ENCODE results near the gene MID2. TPM values are rescaled to one million over a fixed set of nuclear protein-coding genes. Genes with fewer than 3 reads are reported as not detected.

Gene MID2
- total and polyA plus RNA-seq, 10 donors, result 0.50 to 11.9 (median 10.4) TPM

DNA sequence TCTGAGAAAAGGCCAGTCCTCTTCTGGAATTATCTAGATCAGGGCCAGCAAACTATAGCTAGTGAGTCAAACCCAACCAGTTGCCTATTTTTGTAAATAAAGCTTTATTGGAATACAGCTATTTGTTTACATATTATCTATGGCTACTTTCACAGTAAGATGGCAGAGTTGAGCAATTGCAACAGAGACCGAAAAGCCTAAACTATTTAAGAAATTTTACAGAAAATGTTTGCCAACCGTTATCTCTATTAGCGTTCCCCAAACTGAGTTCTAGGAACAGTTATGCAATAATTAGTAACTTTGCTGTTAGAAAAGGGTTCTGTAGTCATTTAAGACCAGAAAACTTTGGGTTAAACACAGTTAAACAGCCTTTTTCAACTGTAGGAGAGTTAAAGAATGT, 146.0 kb downstream of the MID2 start:
- 72 to 95% (median 78%) methylated on average over 3 of the region's 3 CpGs for WGBS, 5 donors
- Histone ChIP-seq H3K36me3 (no peaks in the 10 kb centered on the region), H3K4me3 (no peak overlapping the region), H3K27ac (no peak overlapping the region), H3K27me3 (replicated peaks in 1 of 7) (peaks cover 0 to 8% (median 0%) of the 10 kb centered on the region in 7 donors), H3K4me1 (no peaks in the 10 kb centered on the region), H3K9me3 (no peaks in the 10 kb centered on the region)
- TF ChIP-seq POLR2A (IDR thresholded peaks at IDR 0.05) (no peak), POLR2AphosphoS5 (IDR thresholded peaks at IDR 0.05) (no peak)
- TF ChIP-seq, protein P1, sequence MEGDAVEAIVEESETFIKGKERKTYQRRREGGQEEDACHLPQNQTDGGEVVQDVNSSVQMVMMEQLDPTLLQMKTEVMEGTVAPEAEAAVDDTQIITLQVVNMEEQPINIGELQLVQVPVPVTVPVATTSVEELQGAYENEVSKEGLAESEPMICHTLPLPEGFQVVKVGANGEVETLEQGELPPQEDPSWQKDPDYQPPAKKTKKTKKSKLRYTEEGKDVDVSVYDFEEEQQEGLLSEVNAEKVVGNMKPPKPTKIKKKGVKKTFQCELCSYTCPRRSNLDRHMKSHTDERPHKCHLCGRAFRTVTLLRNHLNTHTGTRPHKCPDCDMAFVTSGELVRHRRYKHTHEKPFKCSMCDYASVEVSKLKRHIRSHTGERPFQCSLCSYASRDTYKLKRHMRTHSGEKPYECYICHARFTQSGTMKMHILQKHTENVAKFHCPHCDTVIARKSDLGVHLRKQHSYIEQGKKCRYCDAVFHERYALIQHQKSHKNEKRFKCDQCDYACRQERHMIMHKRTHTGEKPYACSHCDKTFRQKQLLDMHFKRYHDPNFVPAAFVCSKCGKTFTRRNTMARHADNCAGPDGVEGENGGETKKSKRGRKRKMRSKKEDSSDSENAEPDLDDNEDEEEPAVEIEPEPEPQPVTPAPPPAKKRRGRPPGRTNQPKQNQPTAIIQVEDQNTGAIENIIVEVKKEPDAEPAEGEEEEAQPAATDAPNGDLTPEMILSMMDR (IDR thresholded peaks at IDR 0.05 in 8 of 11, conservative IDR thresholded peaks at IDR 0.05 in 3 of 11), result no peak
- intact Hi-C loops (cut with DNase I; ENCODE audit: low total_unique reads), result no loop called here
- DNase-seq, result no peak

Small RNA genes within 50 kb of the gene (small RNA-seq; reads per million reads assigned to genes)
- 0 reads per million in 4 donors for gene RF00019

Other genes with a start within 250 kb of the MID2 start
- 10 to 100 TPM; 26.6 to 47.6 (median 36.6) TPM for gene PRPS1, start 197.4 kb upstream of the MID2 start, total RNA-seq
- gene PRPS1, start 197.4 kb upstream of the MID2 start, polyA plus RNA-seq, result 10 to 100 TPM; 15.0 to 24.9 (median 23.3) TPM
- gene TSC22D3, start 50.1 kb upstream of the MID2 start, total RNA-seq, result 100 to 1,000 TPM in 6 of 7 donors, 10 to 100 TPM in 1; 91.7 to 579 (median 316) TPM
- 100 to 1,000 TPM; 125 to 372 (median 195) TPM for gene TSC22D3, start 50.1 kb upstream of the MID2 start, polyA plus RNA-seq
- gene NCBP2L, start 48.1 kb upstream of the MID2 start, total RNA-seq, result not detected
- gene NCBP2L, start 48.1 kb upstream of the MID2 start, polyA plus RNA-seq, result under 1 TPM in 2 of 3 donors, not detected in 1; 0.03 to 0.06 TPM
- not detected for gene TEX13B, start 156.5 kb downstream of the MID2 start, total RNA-seq
- not detected for gene TEX13B, start 156.5 kb downstream of the MID2 start, polyA plus RNA-seq
- gene VSIG1, start 219.2 kb downstream of the MID2 start, total RNA-seq, result 1 to 10 TPM in 3 of 7 donors, under 1 TPM in 4; 0.19 to 1.4 (median 0.85) TPM
- 1 to 10 TPM in 1 of 3 donors, under 1 TPM in 2; 0.11 to 1.0 (median 0.16) TPM for gene VSIG1, start 219.2 kb downstream of the MID2 start, polyA plus RNA-seq

All from spleen (tissue), 11 donors.